ENCODE results near the gene ZNF667.

ZNF667 gene

DNA sequence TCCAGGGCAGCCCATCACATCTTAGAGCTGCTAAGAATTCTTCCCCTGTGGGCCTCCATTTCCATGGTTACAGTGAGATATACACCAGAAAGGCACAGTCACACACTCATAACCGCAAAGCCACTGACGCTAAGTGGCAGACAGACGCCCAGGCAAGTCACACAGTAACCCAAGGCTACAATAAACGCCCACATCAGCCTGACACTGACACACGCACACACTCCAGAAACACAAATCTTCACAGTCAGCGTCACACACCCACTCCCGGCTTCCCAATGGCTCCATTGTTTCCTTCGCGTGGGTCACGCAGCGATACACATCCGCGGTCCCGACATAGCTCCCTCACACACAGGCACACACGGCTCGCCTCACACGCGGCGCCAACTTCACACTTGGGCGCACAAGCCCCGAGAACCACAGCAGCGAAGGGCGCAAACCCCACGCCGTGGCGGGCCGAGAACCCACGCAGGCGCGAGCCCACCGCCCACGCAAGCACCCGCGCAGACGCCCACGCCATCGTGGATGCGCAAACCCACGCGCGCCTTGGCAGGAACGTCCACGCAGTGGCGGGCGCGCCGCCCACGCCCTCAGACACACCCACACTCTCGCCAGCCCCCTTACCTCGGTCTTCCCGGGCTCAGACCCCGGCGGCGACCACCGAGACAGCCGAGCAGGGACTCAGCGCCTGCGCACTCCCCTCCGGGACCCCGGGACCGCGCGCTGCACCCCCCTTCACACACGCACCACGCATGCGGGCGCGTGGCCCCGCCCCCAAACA is at the start of gene ZNF667:
TSS of gene ZNF667 (minus strand) at position 695 of the 778 bp plus-strand sequence. CDS start 14,975 bp downstream, outside the sequence.
- no peak for DNase-seq

DNA sequence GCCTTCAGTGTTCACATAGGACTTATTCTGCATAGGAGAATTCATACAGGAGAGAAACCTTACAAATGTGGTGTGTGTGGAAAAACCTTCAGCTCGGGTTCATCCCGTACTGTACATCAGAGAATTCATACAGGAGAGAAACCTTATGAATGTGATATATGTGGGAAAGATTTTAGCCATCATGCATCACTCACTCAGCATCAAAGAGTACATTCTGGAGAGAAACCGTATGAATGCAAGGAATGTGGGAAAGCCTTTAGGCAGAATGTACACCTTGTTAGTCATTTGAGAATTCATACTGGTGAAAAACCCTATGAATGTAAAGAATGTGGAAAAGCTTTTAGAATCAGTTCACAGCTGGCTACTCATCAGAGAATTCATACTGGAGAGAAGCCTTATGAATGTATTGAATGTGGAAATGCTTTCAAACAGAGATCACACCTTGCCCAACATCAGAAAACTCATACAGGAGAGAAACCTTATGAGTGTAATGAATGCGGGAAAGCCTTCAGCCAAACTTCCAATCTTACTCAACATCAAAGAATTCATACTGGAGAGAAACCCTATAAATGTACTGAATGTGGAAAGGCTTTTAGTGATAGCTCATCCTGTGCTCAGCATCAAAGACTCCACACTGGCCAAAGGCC is 48.2 kb upstream of the ZNF667 start:
- no peak for DNase-seq

DNA sequence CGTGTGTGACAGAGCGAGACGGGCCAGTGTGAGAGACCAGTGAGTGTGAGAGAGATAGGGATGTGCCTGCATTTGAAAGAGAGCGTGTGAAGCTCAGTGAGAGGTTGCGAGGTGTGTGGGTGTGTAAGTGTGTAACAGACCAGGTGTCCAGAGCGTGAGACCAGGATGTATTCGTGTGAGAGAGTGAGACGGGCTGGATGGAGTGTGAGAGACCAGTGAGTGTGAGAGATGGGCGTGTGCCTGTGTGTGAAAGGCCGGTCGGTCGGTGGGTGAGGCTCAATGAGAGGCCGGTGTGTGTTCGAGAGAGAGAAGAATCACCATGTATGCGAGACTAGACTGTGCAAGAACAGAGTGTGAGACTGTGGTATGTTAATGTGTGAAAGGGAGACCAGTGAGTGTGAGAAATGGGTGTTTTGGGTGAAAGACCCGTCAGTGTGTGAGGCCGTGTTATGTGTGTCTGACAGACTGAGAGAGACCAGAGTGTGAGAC is 31.2 kb upstream of the ZNF667 start:
- no peak for DNase-seq

DNA sequence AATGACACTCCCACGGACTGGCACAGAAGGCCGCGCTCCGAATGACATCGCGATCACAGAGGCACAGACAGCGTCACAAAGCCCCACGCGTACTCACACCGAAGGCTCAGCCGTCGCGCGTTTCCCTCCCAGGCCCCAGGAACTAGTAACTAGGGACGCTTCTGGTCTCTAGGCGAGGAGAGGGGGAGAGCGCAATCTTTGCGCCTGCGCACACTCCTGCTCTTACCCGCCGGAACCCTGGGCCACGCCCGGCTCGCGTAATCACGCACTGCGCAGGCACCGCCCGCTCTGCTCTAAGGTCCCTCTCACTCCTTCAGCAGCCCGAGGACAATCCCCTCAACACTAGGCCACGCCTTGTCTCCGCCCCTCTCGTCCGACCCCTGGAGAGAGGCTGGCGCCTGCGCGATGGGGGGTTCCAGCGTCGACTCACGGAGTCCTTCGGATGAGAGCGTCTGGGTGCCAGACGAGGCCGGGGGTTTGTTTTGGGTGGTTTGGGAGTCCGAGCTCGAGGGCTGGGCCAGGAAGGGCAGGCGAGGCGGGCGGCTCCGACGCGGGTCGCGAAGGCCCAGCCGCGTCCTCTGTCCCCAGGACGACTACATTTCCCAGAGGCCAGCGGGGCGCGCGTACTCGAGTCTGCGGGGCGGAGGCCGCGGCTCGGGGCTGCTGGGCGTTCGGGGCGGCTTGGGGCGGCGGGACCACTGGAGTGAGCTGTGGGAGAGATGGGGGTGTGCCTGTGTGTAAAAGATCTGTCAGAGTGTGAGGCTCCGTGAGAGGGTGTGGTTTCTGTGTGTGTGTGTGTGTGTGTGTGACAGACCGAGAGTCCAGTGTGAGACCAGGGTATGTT is 30.5 kb upstream of the ZNF667 start, which contains the start of gene ZNF471:
TSS of gene ZNF471 (plus strand) at position 410 of the 844 bp plus-strand sequence. CDS start 3,717 bp downstream, outside the sequence.
- peak; percentile 89 for DNase-seq

DNA sequence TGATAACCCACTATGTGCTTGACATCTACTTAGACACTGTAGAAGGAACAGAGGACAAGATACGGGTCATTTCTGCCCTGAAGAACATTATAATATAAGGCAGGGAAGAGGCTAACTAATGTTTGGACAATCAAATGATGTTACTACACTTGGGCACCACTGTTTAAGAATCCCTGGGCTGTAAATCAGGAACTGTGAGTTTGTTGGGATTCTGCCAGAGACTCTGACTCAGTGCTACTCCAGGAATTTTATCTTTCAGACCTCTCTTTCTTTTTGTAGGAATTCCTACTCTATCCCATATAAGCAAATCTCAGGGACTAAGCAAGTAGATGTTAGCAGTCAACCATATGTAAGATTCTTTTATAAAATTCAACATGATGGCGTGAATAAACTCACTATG is 27.4 kb upstream of the ZNF667 start:
- DNase-seq: no peak

DNA sequence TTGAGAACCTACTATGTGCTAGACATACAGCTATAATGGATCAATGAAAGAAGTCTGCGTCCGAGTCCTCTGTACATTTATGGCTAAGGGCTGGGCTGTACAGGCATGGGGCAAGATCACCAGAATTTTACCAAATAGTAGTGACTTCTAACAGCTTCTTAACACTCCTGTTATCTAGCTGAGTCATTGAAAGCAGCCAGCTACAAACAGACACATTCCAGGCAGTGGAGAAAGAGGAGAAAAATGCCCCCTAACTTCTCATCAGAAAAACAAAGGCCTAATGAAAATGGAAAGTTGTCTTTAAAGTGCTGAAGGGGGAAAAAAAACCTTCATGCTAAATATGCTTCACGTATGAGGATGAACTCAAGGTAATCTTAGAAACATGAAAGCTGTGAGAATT is 14.3 kb upstream of the ZNF667 start:
- DNase-seq: no peak

DNA sequence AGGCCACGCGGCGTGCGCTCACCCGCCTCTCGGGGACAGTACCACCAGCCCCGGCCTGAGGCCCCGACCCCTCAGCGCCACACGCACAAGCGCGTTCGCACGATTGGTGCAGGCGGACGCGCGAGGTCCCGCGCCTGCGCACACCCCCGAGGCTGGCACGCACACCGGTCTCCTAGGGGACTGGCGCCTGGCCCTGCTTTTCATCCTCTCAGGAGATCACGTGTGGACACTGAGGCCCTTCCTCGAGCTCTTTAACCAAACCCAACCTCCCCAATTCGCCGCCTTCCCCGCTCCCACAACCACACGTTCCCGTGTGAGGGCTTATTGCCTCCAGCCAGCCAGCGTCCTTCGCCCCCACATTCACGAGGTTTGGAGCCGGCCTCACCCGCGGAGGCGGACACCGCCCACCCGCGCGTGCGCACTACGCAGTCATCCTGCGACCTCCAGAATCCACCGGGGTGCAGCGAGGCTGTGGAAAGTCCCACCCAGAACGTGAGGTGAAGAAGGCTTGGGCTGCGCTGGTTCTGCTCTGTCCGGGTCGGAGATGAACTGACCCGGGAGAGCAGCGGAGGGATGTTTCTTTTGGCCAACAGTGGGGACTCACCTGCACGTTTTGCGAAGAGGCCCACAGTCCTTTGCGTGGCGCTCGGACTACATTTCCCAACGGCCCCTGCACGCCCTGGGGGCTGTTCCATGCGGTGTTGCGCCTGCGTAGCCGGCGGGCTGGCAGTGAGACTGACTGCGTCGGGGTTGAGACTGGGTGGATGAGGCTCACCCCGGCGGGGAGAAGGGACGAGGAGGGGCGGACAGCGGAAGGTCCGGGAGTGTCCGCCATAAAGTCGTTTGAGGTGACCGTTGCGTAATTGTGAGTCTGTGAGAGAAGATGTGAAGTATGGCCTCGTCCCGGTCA is 539 bp upstream of the ZNF667 start:
- peak; percentile 32 for DNase-seq

DNA sequence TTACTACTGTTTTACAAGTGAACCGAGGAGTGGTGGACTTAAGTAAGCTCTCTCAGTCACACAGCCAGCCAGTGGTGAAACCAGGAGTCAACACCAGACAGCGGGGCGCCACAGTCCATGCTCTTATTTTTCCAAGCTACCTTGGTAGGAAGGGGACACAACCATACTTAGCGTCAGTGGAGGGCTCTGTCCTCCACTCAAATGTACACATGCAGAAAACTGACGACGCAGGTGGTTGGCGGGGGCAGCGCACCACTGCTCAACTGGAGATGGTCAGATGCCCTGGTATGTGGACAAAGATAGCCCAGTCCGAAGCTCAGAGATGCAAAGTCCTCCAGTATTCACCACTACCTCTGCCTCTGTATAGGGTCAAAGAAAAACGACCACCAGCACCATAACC is 1.1 kb downstream of the ZNF667 start:
- no peak for DNase-seq

DNA sequence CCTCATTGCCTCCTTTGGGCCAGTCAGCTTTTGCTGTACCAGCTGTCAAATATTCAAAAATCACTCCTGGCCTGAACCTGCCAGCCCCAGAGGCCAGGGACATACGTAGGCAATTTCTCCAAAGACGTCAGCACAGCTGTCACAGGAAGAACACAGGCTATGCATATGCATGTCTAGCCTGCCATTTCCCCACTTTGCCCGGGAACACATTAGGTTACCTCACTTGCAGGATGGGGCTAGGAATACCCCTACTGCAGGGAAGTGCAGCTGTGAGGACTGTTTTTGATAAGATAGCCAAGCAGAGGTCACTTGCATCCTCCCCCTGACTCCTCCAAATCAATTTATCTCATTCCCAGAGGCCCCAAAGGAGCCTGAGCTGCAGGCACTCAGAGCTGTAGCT is 2.8 kb downstream of the ZNF667 start:
- no peak for DNase-seq

DNA sequence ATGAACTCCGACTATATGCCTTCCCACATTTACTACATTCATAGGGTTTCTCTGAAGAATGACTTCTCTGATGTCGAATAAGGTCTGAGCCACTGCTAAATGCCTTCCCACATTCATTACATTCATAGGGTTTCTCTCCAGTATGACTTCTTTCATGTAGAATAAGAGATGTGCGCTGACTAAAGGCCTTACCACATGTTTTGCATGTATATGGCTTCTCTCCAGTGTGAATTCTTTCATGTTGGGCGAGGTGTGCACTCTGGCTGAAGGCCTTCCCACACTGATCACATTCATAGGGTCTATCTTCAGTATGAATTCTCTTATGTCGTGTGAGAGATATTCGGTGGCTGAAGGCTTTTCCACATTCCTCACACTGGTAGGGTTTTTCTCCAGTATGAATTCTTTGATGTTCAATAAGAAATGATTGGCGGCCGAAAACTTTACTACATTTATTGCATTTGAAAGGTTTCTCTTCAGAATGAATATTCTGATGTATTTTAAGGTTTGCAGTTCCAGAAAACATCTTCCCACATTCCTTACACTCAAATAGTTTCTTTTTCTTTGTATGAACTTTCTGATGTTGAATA is 35.8 kb downstream of the ZNF667 start:
- no peak for DNase-seq

DNA sequence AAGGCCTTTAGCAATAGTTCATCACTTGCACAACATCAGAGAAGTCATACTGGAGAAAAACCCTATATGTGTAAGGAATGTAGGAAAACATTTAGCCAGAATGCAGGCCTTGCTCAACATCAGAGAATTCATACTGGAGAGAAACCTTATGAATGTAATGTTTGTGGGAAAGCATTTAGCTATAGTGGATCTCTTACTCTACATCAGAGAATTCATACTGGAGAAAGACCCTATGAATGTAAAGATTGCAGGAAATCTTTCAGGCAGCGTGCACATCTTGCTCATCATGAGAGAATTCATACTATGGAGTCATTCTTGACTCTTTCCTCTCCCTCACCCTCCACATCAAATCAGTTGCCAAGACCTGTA is 53.2 kb downstream of the ZNF667 start:
- DNase-seq: no peak

DNA sequence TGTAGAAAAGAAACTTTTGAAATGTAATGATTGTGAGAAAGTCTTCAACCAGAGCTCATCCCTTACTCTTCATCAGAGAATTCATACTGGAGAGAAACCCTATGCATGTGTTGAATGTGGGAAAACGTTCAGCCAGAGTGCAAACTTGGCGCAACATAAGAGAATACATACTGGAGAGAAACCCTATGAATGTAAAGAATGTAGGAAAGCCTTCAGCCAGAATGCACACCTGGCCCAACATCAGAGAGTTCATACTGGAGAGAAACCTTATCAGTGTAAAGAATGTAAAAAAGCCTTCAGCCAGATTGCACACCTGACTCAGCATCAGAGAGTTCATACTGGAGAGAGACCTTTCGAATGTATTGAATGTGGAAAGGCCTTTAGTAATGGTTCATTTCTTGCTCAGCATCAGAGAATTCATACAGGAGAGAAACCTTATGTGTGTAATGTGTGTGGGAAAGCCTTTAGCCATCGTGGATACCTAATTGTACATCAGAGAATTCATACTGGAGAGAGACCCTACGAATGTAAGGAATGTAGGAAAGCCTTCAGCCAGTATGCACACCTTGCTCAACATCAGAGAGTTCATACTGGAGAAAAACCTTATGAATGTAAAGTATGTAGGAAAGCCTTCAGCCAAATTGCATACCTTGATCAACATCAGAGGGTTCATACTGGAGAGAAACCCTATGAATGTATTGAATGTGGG is 53.7 kb downstream of the ZNF667 start:
- DNase-seq: no peak

DNA sequence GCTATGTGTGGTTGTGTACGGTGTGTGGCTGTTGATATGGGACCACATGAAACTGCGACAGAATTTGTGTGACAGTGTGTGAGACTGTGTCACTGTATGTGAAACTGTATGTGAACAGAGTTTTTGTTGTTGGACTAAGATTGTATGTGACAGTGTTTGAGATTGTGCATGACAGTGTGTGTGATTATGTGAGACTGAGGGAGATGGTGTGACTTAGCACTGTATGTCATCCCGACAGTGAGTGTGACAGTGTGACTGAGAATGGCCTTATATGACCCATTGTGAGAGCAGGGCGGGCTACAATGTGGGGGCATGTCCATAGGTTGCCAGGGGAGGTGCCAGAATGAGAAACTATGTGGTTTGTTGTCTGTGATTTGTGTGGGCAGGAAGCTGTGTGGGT is 72.1 kb downstream of the ZNF667 start:
- no peak for DNase-seq

DNA sequence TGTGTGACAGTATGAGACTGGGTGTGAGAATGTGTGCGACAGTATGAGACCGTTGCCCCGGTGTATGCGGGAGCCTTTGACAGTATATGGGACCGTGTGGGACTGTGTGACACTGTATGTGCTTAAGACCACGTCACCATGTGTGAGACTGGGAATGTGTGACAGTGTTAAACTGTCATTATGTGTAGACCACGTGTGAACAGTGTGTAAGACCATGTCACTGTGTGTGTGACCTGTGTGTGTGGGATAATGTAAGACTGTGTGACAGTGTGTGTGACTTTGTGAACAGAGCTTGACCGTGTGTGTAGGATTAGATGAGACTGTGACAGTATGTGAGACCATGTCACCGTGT is 72.5 kb downstream of the ZNF667 start:
- DNase-seq: no peak

DNA sequence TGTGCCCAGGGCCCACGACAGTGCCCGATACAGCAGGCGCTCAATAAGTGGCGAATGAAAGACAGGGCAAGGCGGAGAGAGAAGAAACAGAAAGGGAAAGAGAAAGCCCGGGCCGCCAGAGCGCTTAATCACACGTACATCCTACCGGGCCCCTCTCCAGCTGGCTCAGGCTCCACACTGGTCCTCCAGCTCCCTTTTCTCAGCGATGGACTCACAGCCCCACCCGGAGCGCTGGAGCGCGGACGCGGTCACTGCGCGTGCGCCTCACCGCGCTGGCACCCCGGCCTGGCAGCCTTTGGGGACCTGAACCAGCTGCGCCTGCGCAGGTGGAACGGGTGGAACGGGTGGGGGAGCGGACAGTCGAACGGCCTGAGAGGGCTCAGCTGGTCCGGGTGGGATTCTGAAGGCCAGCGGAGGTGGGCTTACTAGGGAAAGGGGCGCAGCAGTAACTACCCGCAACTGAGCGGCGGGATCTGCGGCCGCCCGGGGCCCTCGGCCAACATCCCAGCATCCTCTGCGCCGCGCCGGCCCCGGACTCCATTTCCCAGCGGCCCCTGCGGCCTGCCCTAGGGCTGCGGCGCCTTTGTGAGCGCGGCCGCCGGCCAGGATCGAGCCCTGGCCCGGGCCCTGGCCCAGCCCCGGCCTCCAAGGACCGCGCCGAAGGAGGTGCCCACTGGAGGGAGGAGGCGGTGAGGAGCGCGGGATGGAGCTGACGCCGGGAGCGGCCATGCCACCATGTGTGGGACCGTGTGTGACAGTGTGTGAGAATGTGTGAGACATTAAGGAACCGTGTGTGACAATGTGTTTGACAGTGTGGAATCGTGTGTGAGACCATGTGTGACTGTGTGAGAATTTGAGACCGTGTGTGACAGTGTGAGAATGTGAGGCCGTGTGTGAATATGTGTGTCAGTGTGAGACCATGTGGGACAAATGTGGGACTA is 73.1 kb downstream of the ZNF667 start, which contains the start of gene ZNF583:
TSS of gene ZNF583 (plus strand) at position 569 of the 941 bp plus-strand sequence. CDS start 2,783 bp downstream, outside the sequence.
- peak; percentile 44 for DNase-seq

DNA sequence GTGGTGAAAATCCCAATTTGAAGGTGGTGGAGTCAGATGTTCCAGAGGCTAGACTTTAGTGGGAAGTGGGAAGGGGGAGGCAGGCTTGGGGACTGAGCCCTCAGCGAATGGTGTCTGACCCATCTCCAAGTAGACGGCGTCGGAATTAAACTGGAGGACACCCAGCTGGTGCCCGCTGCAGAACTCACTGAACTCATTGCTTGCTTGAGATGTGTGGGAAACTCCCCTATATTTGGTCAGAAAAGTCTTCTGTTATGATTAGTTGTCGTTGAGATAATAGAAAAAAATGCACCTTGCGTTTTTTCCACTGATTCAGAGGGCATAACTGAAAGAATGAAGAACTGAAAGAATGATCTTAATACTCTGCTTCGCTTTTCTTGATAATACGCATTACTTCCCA is 73.9 kb downstream of the ZNF667 start:
- no peak for DNase-seq

DNA sequence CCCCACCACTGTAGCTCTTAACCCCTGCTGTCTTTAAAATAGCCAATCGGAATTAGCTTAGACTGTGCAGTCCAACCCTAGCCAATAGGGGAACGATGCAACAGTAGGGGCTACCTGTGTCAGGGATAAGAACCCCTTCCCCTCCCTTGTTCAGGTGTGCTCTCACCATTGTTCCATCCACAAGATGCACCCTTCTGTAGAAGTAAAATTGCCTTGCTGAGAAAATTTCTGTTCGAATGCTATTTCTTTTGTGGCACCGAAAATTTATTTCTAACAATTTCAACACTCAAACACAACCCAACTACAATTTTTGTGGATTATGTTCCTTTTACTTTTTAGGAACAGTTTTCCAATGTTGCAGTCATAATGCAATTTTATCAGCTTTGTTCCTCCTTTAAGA is 76.7 kb downstream of the ZNF667 start:
- DNase-seq: no peak

DNA sequence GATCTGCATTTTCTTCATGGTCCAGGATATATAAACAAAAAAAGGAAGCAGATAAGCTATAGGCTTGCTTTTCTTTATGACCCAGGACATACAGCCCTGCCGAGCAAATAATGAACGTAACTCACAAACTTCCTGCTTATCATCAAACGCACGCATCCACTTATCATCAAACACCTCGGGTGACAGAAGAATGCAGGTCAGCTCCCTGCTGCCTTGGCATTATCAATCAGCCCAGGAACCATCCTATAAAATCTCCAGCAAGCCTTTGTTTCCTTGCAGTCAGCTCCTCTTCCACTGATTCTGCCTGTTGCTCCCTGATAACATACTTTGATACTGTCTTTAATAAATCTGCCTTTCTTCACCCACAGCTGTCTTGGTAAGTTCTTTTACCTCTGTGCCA is 78.3 kb downstream of the ZNF667 start:
- no peak for DNase-seq

DNA sequence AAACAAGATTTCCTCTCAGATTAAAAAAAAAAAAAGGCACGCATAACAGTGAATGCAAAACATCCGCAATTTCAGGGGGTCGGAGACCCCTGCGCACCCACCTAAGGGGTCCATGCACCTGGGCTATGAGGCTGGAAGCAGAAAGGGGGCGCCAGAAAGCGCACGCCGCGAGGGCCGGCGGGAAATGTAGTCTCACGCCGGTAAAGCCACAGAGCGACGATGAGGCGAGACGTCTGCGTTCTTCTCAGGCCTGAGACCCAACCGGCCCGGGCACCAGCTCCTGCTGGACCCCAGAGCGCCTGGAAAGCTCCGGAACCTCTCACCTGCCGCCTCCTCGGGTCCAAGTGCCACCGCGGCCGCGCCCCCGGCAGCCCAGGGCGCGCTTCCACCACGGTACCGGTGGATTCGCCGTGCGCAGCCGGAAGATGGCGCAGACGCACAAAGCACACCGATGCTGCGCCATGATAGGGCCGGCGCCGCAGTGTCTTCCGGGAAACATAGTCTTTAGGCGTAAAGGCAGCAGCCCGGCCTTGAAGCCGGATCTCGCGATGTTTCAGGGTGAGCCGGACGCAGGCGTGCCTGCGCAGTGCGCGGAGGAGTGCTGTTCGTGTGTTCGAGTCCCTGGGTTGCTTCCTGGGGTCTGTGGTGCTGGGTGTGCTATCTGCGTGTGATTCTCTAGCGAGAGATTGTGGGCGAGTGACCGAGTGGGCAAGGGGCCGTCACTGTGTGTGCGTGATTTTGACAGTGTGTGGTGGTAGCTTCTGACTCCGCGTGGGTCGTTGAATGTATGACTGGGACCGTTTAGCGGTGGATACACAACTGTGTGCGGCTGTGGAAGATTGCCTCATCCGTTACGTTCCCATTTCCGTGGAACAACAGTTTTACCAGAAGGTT is 83.8 kb downstream of the ZNF667 start, which contains the start of gene ZNF582:
TSS of gene ZNF582 (minus strand) at position 416 of the 894 bp plus-strand sequence. CDS start 1,782 bp downstream, outside the sequence.
- peak; percentile 55 for DNase-seq
